SK-N-SH (cell line): ENCODE results near the gene C1QBP. TPM values are rescaled to one million over a fixed set of nuclear protein-coding genes. Genes with fewer than 3 reads are reported as not detected.

ENCODE experiments used
- CTCF ChIA-PET: fragments of 300-600, 350-600 bp; formaldehyde crosslinking; extraction: SDS; loops from one replicate; lab custom pipeline; 2021; lab: Yijun Ruan, JAX
- POLR2A ChIA-PET: fragments of 350-600 bp; sonication (Branson Sonifier 250); formaldehyde crosslinking; extraction: SDS; loops from one replicate; lab custom pipeline; 2020; ENCODE audit warnings: antibody characterized with exemption, inconsistent platforms; lab: Yijun Ruan, JAX
- DNase-seq: peaks from one replicate; pipeline ENCODE4 v3.0.0; 2012
- H2AFZ ChIP-seq: fragments of 200-600 bp; sonication (generic); 2 replicates; pipeline ENCODE4 v1.8.1; 2016; ENCODE audit warnings: antibody characterized with exemption, mild to moderate bottlenecking, low read depth
- H3F3A ChIP-seq: fragments of 200-600 bp; sonication (generic); replicated peaks from 2 replicates; pipeline ENCODE3; 2016; ENCODE audit warnings: antibody characterized with exemption, mild to moderate bottlenecking; ENCODE audit not compliant: insufficient read depth
- H3K27ac ChIP-seq, 2 experiments: fragments of 200-500 bp in 1 of 2; fragments of 200-600 bp in 1 of 2; sonication (Bioruptor generic) in 1 of 2; sonication (generic), shearing (Covaris generic) in 1 of 2; 2 replicates each; pipeline versions ENCODE4 v1.5.1 to v1.6.1; 2014 to 2016; ENCODE audit warnings: low read depth in 2 of 2, inconsistent platforms in 1 of 2, low read length in 1 of 2, mild to moderate bottlenecking in 1 of 2, mixed read lengths in 1 of 2
- H3K27me3 ChIP-seq: fragments of 200-600 bp; sonication (generic), shearing (Covaris generic); 2 replicates; pipeline ENCODE4 v1.6.1; 2016; ENCODE audit warnings: mixed run types; ENCODE audit not compliant: insufficient read depth
- H3K36me3 ChIP-seq, 2 experiments: fragments of 200-500 bp in 1 of 2; fragments of 200-600 bp in 1 of 2; sonication (Bioruptor generic) in 1 of 2; sonication (generic) in 1 of 2; replicated peaks in 1 of 2; 2 replicates each; pipeline versions ENCODE3 to v1.5.1; 2014 to 2016; ENCODE audit warnings: low read length in 1 of 2, mild to moderate bottlenecking in 1 of 2; ENCODE audit not compliant: insufficient read depth in 2 of 2, control insufficient read depth in 1 of 2
- H3K4me1 ChIP-seq, 2 experiments: fragments of 200-500 bp in 1 of 2; fragments of 200-600 bp in 1 of 2; sonication (Bioruptor generic) in 1 of 2; sonication (generic), shearing (Covaris generic) in 1 of 2; 2 replicates each; pipeline versions ENCODE4 v1.5.1 to v1.6.1; 2014 to 2016; ENCODE audit warnings: low read depth in 1 of 2, low read length in 1 of 2, mixed run types in 1 of 2; ENCODE audit not compliant: insufficient read depth in 2 of 2, control insufficient read depth in 1 of 2
- H3K4me2 ChIP-seq: fragments of 200-600 bp; sonication (generic), shearing (Covaris generic); 2 replicates; pipeline ENCODE4 v1.6.1; 2017; ENCODE audit warnings: mixed run types
- H3K4me3 ChIP-seq, 2 experiments: fragments of 200-500 bp in 1 of 2; fragments of 200-600 bp in 1 of 2; sonication (Bioruptor generic) in 1 of 2; sonication (generic), shearing (Covaris generic) in 1 of 2; 2 replicates each; pipeline versions ENCODE4 v1.5.1 to v1.8.1; 2014 to 2016; ENCODE audit warnings: low read depth in 2 of 2, inconsistent platforms in 1 of 2, low read length in 1 of 2, mild to moderate bottlenecking in 1 of 2, mixed read lengths in 1 of 2, moderate library complexity in 1 of 2
- H3K79me2 ChIP-seq: fragments of 200-600 bp; sonication (generic); 2 replicates; pipeline ENCODE4 v1.8.1; 2017; ENCODE audit warnings: mild to moderate bottlenecking; ENCODE audit not compliant: insufficient read depth
- H3K9ac ChIP-seq: fragments of 200-600 bp; sonication (generic); 2 replicates; pipeline ENCODE4 v1.6.1; 2017; ENCODE audit warnings: mixed run types
- H3K9me2 ChIP-seq: fragments of 200-600 bp; sonication (generic); 2 replicates; pipeline ENCODE4 v1.6.1; 2017; ENCODE audit warnings: mixed run types
- H3K9me3 ChIP-seq: fragments of 200-600 bp; sonication (generic); 2 replicates; pipeline ENCODE4 v1.6.1; 2017; ENCODE audit warnings: mixed run types, mild to moderate bottlenecking, moderate library complexity
- H4K20me1 ChIP-seq: fragments of 200-600 bp; sonication (generic); 2 replicates; pipeline ENCODE4 v1.6.1; 2017; ENCODE audit warnings: mild to moderate bottlenecking, mixed run types; ENCODE audit not compliant: insufficient read depth
- CHD2 ChIP-seq: fragments of 150-350 bp; IDR thresholded peaks from 2 replicates; pipeline ENCODE4 v1.6.1; 2018; ENCODE audit warnings: low read length; ENCODE audit not compliant: partially characterized antibody
- ELF1 ChIP-seq: IDR thresholded peaks from 2 replicates; pipeline ENCODE4 v1.4.0; 2012
- EP300 ChIP-seq, 2 experiments: IDR thresholded peaks; 2 replicates each; pipeline versions ENCODE4 v1.4.0 to v1.6.1; 2012; ENCODE audit warnings: borderline replicate concordance in 1 of 2, low read depth in 1 of 2, low read length in 1 of 2
- EZH2phosphoT487 ChIP-seq: fragments of 200-600 bp; sonication (generic); IDR thresholded peaks from 2 replicates; pipeline ENCODE4 v1.6.1; 2017; ENCODE audit warnings: low read depth, mixed run types, mild to moderate bottlenecking, antibody characterized with exemption, moderate library complexity, borderline replicate concordance
- GATA2 ChIP-seq: sonication (generic); formaldehyde crosslinking; IDR thresholded peaks from 2 replicates; pipeline ENCODE4 v1.5.0; 2020; ENCODE audit warnings: mild to moderate bottlenecking, missing genetic modification reagents
- NFIC ChIP-seq: IDR thresholded peaks from 2 replicates; pipeline ENCODE4 v1.4.0; 2012; ENCODE audit warnings: borderline replicate concordance
- NRF1 ChIP-seq: IDR thresholded peaks from 2 replicates; pipeline ENCODE4 v1.6.1; 2012; ENCODE audit warnings: low read depth, mild to moderate bottlenecking, low read length
- POLR2AphosphoS5 ChIP-seq: IDR thresholded peaks from 2 replicates; pipeline ENCODE4 v1.6.1; 2012; ENCODE audit warnings: low read depth, low read length
- RCOR1 ChIP-seq: fragments of 150-350 bp; IDR thresholded peaks from 2 replicates; pipeline ENCODE4 v1.6.1; 2017; ENCODE audit warnings: antibody characterized with exemption, low read length
- REST ChIP-seq: IDR thresholded peaks from 2 replicates; pipeline ENCODE4 v1.6.1; 2012; ENCODE audit warnings: mild to moderate bottlenecking, low read depth, low read length, moderate library complexity
- SIN3A ChIP-seq: IDR thresholded peaks from 2 replicates; pipeline ENCODE4 v1.6.1; 2012; ENCODE audit warnings: low read depth, mild to moderate bottlenecking, low read length, moderate library complexity, borderline replicate concordance
- TAF1 ChIP-seq: IDR thresholded peaks from 2 replicates; pipeline ENCODE4 v1.6.1; 2012; ENCODE audit warnings: low read depth, mild to moderate bottlenecking, low read length, moderate library complexity, borderline replicate concordance
- TCF12 ChIP-seq: IDR thresholded peaks from 2 replicates; pipeline ENCODE4 v1.4.0; 2012
- TEAD4 ChIP-seq: IDR thresholded peaks from 2 replicates; pipeline ENCODE4 v1.4.0; 2012; ENCODE audit warnings: mild to moderate bottlenecking, borderline replicate concordance; ENCODE audit not compliant: insufficient read depth
- YY1 ChIP-seq: IDR thresholded peaks from 2 replicates; pipeline ENCODE4 v1.4.0; 2012; ENCODE audit warnings: low read depth, mild to moderate bottlenecking
- ZBTB33 ChIP-seq: IDR thresholded peaks from 2 replicates; pipeline ENCODE4 v1.4.0; 2012; ENCODE audit warnings: low read depth, borderline replicate concordance
- WGBS: methylation state at CpG from one replicate; pipeline ENCODE4 v1.1.6; 2017; ENCODE audit warnings: low lambda C conversion rate; 5-methylcytosine and 5-hydroxymethylcytosine counted together
- polyA plus RNA-seq, 3 experiments: library from polyadenylated mRNA; depleted of rRNA; stranded (reverse); fragments of >200 nt; gene quantifications; 2 replicates each; pipeline ENCODE4 v1.2.3, GENCODE V29; 2012
- TF ChIP-seq, protein P1 (sequence below): fragments of 200-600 bp; sonication (generic); IDR thresholded peaks from 2 replicates; pipeline ENCODE4 v1.6.1; 2017; ENCODE audit warnings: antibody characterized with exemption, mild to moderate bottlenecking, moderate library complexity
- TF ChIP-seq, protein P2 (sequence below): fragments of 150-350 bp; IDR thresholded peaks from 2 replicates; pipeline ENCODE4 v1.6.1; 2017; ENCODE audit warnings: antibody characterized with exemption, low read length, low read depth, borderline replicate concordance

C1QBP gene
- polyA plus RNA-seq, 1 of the 3 experiments (the other 2 are of a cell fraction) = 269 TPM

- TF ChIP-seq NRF1 (0 out of 2 replicates have a peak, but pooled peaks have one; percentile 6), CHD2 (peak; percentile 76), TCF12 (0 out of 2 replicates have a peak, but pooled peaks have one; percentile 23), REST (no peak), GATA2 (CRISPR knock-in tag) (no peak), EP300 (IDR thresholded peaks at IDR 0.05; ENCODE audit: borderline replicate concordance in 1 of 2, low read depth in 1 of 2, low read length in 1 of 2) (no peak; a peak in 1 of 4 replicates), TEAD4 (no peak; the same call in 1 of the 2 replicates), ELF1 (peak; percentile 74), EZH2phosphoT487 (no peak), NFIC (no peak)
Observed at GRCh38 chr17:5486206-5487124, 47.5 kb upstream of the C1QBP start, which contains the start of gene MIS12 (continued).

- peak within 1 kb of the TSS; percentile 93 to 99 for H3K4me3 ChIP-seq
- ChIA-PET CTCF (interaction anchor here (0.7 to 2.1 kb wide), 7 partner anchors 11 to 46 kb away, joined by 3 to 20 read pairs (median 4); partner anchors contain the start of genes C1QBP and DHX33), POLR2A (interaction anchor here (1.4 to 5.5 kb wide), 7 partner anchors 10 to 66 kb away, joined by 4 to 46 read pairs (median 8); partner anchors contain the start of genes DHX33, NUP88 and RPAIN)
- no peaks in the 10 kb centered on the region for H3K27me3 ChIP-seq
- H2AFZ ChIP-seq = peak within 1 kb of the TSS; percentile 79
- no peaks in the 10 kb centered on the region for H3K9me2 ChIP-seq
- WGBS = 10% methylated on average over 21 of the region's 29 CpGs
- peaks cover 9% of the 10 kb centered on the region for H3F3A ChIP-seq
- peaks cover 60 to 61% of the 10 kb centered on the region in 2 experiments for H3K36me3 ChIP-seq
- peaks cover 85% of the 10 kb centered on the region for H3K79me2 ChIP-seq
- peak within 1 kb of the TSS; percentile 98 for H3K27ac ChIP-seq
- peak within 1 kb of the TSS; percentile 97 for H3K9ac ChIP-seq
- peak within 1 kb of the TSS; percentile 85 for H3K4me2 ChIP-seq
- H3K9me3 ChIP-seq = no peaks in the 10 kb centered on the region
- peaks cover 15 to 16% of the 10 kb centered on the region in 2 experiments; a peak in 3 of 4 replicates for H3K4me1 ChIP-seq
- no peaks in the 10 kb centered on the region for H4K20me1 ChIP-seq
- DNase-seq = no peak
- TF ChIP-seq ZBTB33 (no peak), TCF12 (no peak), SIN3A (no peak), TAF1 (peak; percentile 69), GATA2 (CRISPR knock-in tag) (no peak), RCOR1 (no peak), YY1 (peak; percentile 79), ELF1 (no peak), POLR2AphosphoS5 (peak; percentile 37; the same call in 1 of the 2 replicates)
- TF ChIP-seq, protein P1, sequence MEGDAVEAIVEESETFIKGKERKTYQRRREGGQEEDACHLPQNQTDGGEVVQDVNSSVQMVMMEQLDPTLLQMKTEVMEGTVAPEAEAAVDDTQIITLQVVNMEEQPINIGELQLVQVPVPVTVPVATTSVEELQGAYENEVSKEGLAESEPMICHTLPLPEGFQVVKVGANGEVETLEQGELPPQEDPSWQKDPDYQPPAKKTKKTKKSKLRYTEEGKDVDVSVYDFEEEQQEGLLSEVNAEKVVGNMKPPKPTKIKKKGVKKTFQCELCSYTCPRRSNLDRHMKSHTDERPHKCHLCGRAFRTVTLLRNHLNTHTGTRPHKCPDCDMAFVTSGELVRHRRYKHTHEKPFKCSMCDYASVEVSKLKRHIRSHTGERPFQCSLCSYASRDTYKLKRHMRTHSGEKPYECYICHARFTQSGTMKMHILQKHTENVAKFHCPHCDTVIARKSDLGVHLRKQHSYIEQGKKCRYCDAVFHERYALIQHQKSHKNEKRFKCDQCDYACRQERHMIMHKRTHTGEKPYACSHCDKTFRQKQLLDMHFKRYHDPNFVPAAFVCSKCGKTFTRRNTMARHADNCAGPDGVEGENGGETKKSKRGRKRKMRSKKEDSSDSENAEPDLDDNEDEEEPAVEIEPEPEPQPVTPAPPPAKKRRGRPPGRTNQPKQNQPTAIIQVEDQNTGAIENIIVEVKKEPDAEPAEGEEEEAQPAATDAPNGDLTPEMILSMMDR = no peak
- TF ChIP-seq, protein P2, sequence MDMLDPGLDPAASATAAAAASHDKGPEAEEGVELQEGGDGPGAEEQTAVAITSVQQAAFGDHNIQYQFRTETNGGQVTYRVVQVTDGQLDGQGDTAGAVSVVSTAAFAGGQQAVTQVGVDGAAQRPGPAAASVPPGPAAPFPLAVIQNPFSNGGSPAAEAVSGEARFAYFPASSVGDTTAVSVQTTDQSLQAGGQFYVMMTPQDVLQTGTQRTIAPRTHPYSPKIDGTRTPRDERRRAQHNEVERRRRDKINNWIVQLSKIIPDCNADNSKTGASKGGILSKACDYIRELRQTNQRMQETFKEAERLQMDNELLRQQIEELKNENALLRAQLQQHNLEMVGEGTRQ = no peak
Observed at GRCh38 chr17:5485270-5486205, 46.6 kb upstream of the C1QBP start, which contains the start of gene DERL2. Gene DERL2, minus strand, starts transcription at chr17:5486178. Its CDS starts 17 bp downstream, at chr17:5486161.
